Measurements from ENCODE around the gene DSG2.

DSG2 gene

DNA sequence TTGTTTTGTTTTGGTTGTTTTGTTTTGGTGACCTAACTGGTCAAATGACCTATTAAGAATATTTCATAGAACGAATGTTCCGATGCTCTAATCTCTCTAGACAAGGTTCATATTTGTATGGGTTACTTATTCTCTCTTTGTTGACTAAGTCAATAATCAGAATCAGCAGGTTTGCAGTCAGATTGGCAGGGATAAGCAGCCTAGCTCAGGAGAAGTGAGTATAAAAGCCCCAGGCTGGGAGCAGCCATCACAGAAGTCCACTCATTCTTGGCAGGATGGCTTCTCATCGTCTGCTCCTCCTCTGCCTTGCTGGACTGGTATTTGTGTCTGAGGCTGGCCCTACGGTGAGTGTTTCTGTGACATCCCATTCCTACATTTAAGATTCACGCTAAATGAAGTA is 93.7 kb downstream of the DSG2 start, which contains the start of gene TTR:
Gene TTR (plus strand): TSS at position 250 of the 400 bp plus-strand sequence. CDS start 26 bp downstream, at position 276.
- H3K27me3 ChIP-seq (ENCODE audit: insufficient read depth, low read length): no peaks in the 10 kb centered on the region

DNA sequence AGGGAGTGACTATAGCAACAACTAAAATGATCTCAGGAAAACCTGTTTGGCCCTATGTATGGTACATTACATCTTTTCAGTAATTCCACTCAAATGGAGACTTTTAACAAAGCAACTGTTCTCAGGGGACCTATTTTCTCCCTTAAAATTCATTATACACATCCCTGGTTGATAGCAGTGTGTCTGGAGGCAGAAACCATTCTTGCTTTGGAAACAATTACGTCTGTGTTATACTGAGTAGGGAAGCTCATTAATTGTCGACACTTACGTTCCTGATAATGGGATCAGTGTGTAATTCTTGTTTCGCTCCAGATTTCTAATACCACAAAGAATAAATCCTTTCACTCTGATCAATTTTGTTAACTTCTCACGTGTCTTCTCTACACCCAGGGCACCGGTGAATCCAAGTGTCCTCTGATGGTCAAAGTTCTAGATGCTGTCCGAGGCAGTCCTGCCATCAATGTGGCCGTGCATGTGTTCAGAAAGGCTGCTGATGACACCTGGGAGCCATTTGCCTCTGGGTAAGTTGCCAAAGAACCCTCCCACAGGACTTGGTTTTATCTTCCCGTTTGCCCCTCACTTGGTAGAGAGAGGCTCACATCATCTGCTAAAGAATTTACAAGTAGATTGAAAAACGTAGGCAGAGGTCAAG is 94.7 kb downstream of the DSG2 start:
- H3F3A ChIP-seq (ENCODE audit: insufficient read depth, low read length): no peaks in the 10 kb centered on the region
- no peaks in the 10 kb centered on the region for H3K27me3 ChIP-seq (ENCODE audit: insufficient read depth, low read length)
- H3K36me3 ChIP-seq (ENCODE audit: insufficient read depth, low read length): no peaks in the 10 kb centered on the region
- no peak overlapping the region for H3K9ac ChIP-seq (ENCODE audit: low read length)
- H3K9me2 ChIP-seq (ENCODE audit: low read depth, low read length): no peaks in the 10 kb centered on the region
- no peaks in the 10 kb centered on the region for H4K20me1 ChIP-seq (ENCODE audit: insufficient read depth, low read length)
- H3K27ac ChIP-seq (ENCODE audit: low read depth, low read length, poor library complexity, severe bottlenecking): no peak overlapping the region
- H3K79me2 ChIP-seq (ENCODE audit: insufficient read depth, low read length): no peaks in the 10 kb centered on the region
- H3K9me3 ChIP-seq (ENCODE audit: low read length): no peaks in the 10 kb centered on the region
- H3K4me3 ChIP-seq (ENCODE audit: low read depth, low read length, poor library complexity, severe bottlenecking): no peak overlapping the region
- no peak overlapping the region for H3K4me2 ChIP-seq (ENCODE audit: low read length)
- H2AFZ ChIP-seq (ENCODE audit: low read length): no peak overlapping the region
- H3K4me1 ChIP-seq (ENCODE audit: insufficient read depth, low read length, severe bottlenecking): no peaks in the 10 kb centered on the region
- TF ChIP-seq, protein P1, sequence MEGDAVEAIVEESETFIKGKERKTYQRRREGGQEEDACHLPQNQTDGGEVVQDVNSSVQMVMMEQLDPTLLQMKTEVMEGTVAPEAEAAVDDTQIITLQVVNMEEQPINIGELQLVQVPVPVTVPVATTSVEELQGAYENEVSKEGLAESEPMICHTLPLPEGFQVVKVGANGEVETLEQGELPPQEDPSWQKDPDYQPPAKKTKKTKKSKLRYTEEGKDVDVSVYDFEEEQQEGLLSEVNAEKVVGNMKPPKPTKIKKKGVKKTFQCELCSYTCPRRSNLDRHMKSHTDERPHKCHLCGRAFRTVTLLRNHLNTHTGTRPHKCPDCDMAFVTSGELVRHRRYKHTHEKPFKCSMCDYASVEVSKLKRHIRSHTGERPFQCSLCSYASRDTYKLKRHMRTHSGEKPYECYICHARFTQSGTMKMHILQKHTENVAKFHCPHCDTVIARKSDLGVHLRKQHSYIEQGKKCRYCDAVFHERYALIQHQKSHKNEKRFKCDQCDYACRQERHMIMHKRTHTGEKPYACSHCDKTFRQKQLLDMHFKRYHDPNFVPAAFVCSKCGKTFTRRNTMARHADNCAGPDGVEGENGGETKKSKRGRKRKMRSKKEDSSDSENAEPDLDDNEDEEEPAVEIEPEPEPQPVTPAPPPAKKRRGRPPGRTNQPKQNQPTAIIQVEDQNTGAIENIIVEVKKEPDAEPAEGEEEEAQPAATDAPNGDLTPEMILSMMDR (IDR thresholded peaks at IDR 0.05; ENCODE audit: low read length): no peak
- no peak for TF ChIP-seq EZH2 (IDR thresholded peaks at IDR 0.05; ENCODE audit: borderline replicate concordance, low read length)

More for the DNA sequence above, 93.7 kb downstream of the DSG2 start, which contains the start of gene TTR:
- H3F3A ChIP-seq (ENCODE audit: insufficient read depth, low read length): no peaks in the 10 kb centered on the region
- no peaks in the 10 kb centered on the region for H4K20me1 ChIP-seq (ENCODE audit: insufficient read depth, low read length)
- H3K4me1 ChIP-seq (ENCODE audit: insufficient read depth, low read length, severe bottlenecking): no peaks in the 10 kb centered on the region
- no peak within 1 kb of the TSS for H3K4me2 ChIP-seq (ENCODE audit: low read length)
- TF ChIP-seq EZH2 (IDR thresholded peaks at IDR 0.05; ENCODE audit: borderline replicate concordance, low read length): no peak
- TF ChIP-seq, protein P1 (IDR thresholded peaks at IDR 0.05; ENCODE audit: low read length): no peak
- no peaks in the 10 kb centered on the region for H3K36me3 ChIP-seq (ENCODE audit: insufficient read depth, low read length)
- H3K79me2 ChIP-seq (ENCODE audit: insufficient read depth, low read length): no peaks in the 10 kb centered on the region
- no peaks in the 10 kb centered on the region for H3K9me3 ChIP-seq (ENCODE audit: low read length)
- H2AFZ ChIP-seq (ENCODE audit: low read length): no peak within 1 kb of the TSS
- no peaks in the 10 kb centered on the region for H3K9me2 ChIP-seq (ENCODE audit: low read depth, low read length)
- no peak within 1 kb of the TSS for H3K9ac ChIP-seq (ENCODE audit: low read length)
- H3K27ac ChIP-seq (ENCODE audit: low read depth, low read length, poor library complexity, severe bottlenecking): no peak within 1 kb of the TSS
- H3K4me3 ChIP-seq (ENCODE audit: low read depth, low read length, poor library complexity, severe bottlenecking): no peak within 1 kb of the TSS

DNA sequence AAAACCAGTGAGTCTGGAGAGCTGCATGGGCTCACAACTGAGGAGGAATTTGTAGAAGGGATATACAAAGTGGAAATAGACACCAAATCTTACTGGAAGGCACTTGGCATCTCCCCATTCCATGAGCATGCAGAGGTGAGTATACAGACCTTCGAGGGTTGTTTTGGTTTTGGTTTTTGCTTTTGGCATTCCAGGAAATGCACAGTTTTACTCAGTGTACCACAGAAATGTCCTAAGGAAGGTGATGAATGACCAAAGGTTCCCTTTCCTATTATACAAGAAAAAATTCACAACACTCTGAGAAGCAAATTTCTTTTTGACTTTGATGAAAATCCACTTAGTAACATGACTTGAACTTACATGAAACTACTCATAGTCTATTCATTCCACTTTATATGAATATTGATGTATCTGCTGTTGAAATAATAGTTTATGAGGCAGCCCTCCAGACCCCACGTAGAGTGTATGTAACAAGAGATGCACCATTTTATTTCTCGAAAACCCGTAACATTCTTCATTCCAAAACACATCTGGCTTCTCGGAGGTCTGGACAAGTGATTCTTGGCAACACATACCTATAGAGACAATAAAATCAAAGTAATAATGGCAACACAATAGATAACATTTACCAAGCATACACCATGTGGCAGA is 97.3 kb downstream of the DSG2 start:
- Histone ChIP-seq H2AFZ (ENCODE audit: low read length) (no peak overlapping the region), H3K27ac (ENCODE audit: low read depth, low read length, poor library complexity, severe bottlenecking) (no peak overlapping the region), H3K4me3 (ENCODE audit: low read depth, low read length, poor library complexity, severe bottlenecking) (no peak overlapping the region), H3K4me2 (ENCODE audit: low read length) (no peak overlapping the region), H3K9me3 (ENCODE audit: low read length) (no peaks in the 10 kb centered on the region), H4K20me1 (ENCODE audit: insufficient read depth, low read length) (no peaks in the 10 kb centered on the region), H3K36me3 (ENCODE audit: insufficient read depth, low read length) (no peaks in the 10 kb centered on the region), H3F3A (ENCODE audit: insufficient read depth, low read length) (no peaks in the 10 kb centered on the region), H3K79me2 (ENCODE audit: insufficient read depth, low read length) (no peaks in the 10 kb centered on the region), H3K4me1 (ENCODE audit: insufficient read depth, low read length, severe bottlenecking) (no peaks in the 10 kb centered on the region), H3K9ac (ENCODE audit: low read length) (no peak overlapping the region), H3K9me2 (ENCODE audit: low read depth, low read length) (no peaks in the 10 kb centered on the region), H3K27me3 (ENCODE audit: insufficient read depth, low read length) (no peaks in the 10 kb centered on the region)
- TF ChIP-seq, protein P1 (IDR thresholded peaks at IDR 0.05; ENCODE audit: low read length): no peak
- no peak for TF ChIP-seq EZH2 (IDR thresholded peaks at IDR 0.05; ENCODE audit: borderline replicate concordance, low read length)

Data from OCI-LY1 (cell line).